Measurements from ENCODE around the gene MAPK9. TPM values are rescaled to one million over a fixed set of nuclear protein-coding genes. Genes with fewer than 3 reads are reported as not detected.
"Not testable (repeated sequence)": the region's sequence is repeated elsewhere in the genome, so short reads cannot be mapped to it uniquely, and the experiment has no call there.

Gene MAPK9
- total RNA-seq, 6 donors from 2014 or later = 20.8 to 58.5 (median 33.4) TPM

- Histone ChIP-seq H3K27ac (no peak overlapping the region), H3K36me3 (no peaks in the 10 kb centered on the region), H3K9me3 (peaks cover 0 to 9% (median 1%) of the 10 kb centered on the region in 4 donors), H3K4me3 (no peak overlapping the region), H3K4me1 (peaks cover 5 to 18% (median 6%) of the 10 kb centered on the region in 4 donors), H3K27me3 (peaks cover 0 to 17% (median 9%) of the 10 kb centered on the region in 4 donors)
- DNase-seq (peak in 1 of 2 donors; percentile 59), ATAC-seq (ENCODE audit: low FRiP score in 2 of 2) (no peak)
- 85 to 93% methylated on average over 12 to 16 of the region's 16 CpGs for whole genome bisulfite sequencing, 2 donors
- TF ChIP-seq POLR2A (IDR thresholded peaks at IDR 0.05) = no peak
Observed at GRCh38 chr5:180210961-180211760, 80.7 kb downstream of the MAPK9 start.

- peaks cover 0 to 17% (median 9%) of the 10 kb centered on the region in 4 donors for H3K27me3 ChIP-seq
- H3K9me3 ChIP-seq; ATAC-seq (ENCODE audit: low FRiP score in 2 of 2); H3K36me3 ChIP-seq; H3K4me3 ChIP-seq; H3K27ac ChIP-seq: not testable (repeated sequence)
- DNase-seq = peak in 1 of 2 donors; percentile 49
- H3K4me1 ChIP-seq = peaks cover 5 to 18% (median 6%) of the 10 kb centered on the region in 4 donors
- WGBS, 2 donors = 92% methylated on average over 12 of the region's 12 CpGs
Observed at GRCh38 chr5:180210077-180210476, 81.8 kb downstream of the MAPK9 start.

GRCh38 chr5:180209137-180209581 lies 82.7 kb downstream of the MAPK9 start, which contains the start of gene RASGEF1C:
RASGEF1C (minus strand) TSS chr5:180209211; CDS start chr5:180138052, 71,159 bp downstream.
- Histone ChIP-seq H3K9me3 (no peaks in the 10 kb centered on the region), H3K27ac (no peak within 1 kb of the TSS), H3K36me3 (no peaks in the 10 kb centered on the region), H3K4me1 (peaks cover 5 to 18% (median 6%) of the 10 kb centered on the region in 4 donors), H3K27me3 (peaks cover 0 to 17% (median 9%) of the 10 kb centered on the region in 4 donors), H3K4me3 (peak within 1 kb of the TSS in 3 of 4 donors; percentile 41 to 43 (median 41))
- ATAC-seq (ENCODE audit: low FRiP score in 2 of 2) (peak in 1 of 2 donors; percentile 91), DNase-seq (peak; percentile 55 to 95)
- TF ChIP-seq CTCF (IDR thresholded peaks at IDR 0.05) = peak in 5 of 6 experiments; percentile 58 to 77 (median 60)
- no peak for TF ChIP-seq EP300 (IDR thresholded peaks at IDR 0.05)
- no peak for TF ChIP-seq POLR2A (IDR thresholded peaks at IDR 0.05)
- WGBS, 2 donors = 40 to 49% methylated on average over 2 to 3 of the region's 55 CpGs

GRCh38 chr5:180208435-180209081 lies 83.3 kb downstream of the MAPK9 start:
- DNase-seq (peak in 1 of 2 donors; percentile 89), ATAC-seq (ENCODE audit: low FRiP score in 2 of 2) (no peak)
- WGBS, 2 donors = 5 to 19% methylated on average over 13 to 32 of the region's 65 CpGs
- H3K4me3 ChIP-seq = peak overlapping the region in 3 of 4 donors; percentile 41 to 43 (median 41)
- no peak for TF ChIP-seq POLR2AphosphoS5 (IDR thresholded peaks at IDR 0.05)
- TF ChIP-seq POLR2A (IDR thresholded peaks at IDR 0.05) = no peak
- TF ChIP-seq CTCF (IDR thresholded peaks at IDR 0.05) = peak in 2 of 6 experiments; percentile 12 to 21
- no peak for TF ChIP-seq EP300 (IDR thresholded peaks at IDR 0.05)
- no peaks in the 10 kb centered on the region for H3K36me3 ChIP-seq
- H3K27ac ChIP-seq = no peak overlapping the region
- peaks cover 5 to 18% (median 6%) of the 10 kb centered on the region in 4 donors for H3K4me1 ChIP-seq
- no peaks in the 10 kb centered on the region for H3K9me3 ChIP-seq
- H3K27me3 ChIP-seq = peaks cover 0 to 17% (median 9%) of the 10 kb centered on the region in 4 donors

- WGBS, 2 donors = 35 to 49% methylated on average over 13 to 14 of the region's 14 CpGs
- H3K36me3 ChIP-seq = no peaks in the 10 kb centered on the region
- peak overlapping the region in 2 of 4 donors; percentile 41 to 43 for H3K4me3 ChIP-seq
- no peak for ATAC-seq (ENCODE audit: low FRiP score in 2 of 2)
- peak in 1 of 2 donors; percentile 36 for DNase-seq
- H3K9me3 ChIP-seq = no peaks in the 10 kb centered on the region
- H3K27me3 ChIP-seq = peaks cover 0 to 17% (median 9%) of the 10 kb centered on the region in 4 donors
- TF ChIP-seq EP300 (IDR thresholded peaks at IDR 0.05) (no peak), CTCF (IDR thresholded peaks at IDR 0.05) (no peak), POLR2A (IDR thresholded peaks at IDR 0.05) (no peak), POLR2AphosphoS5 (IDR thresholded peaks at IDR 0.05) (no peak)
- H3K4me1 ChIP-seq = peaks cover 5 to 18% (median 6%) of the 10 kb centered on the region in 4 donors
- no peak overlapping the region for H3K27ac ChIP-seq
Observed at GRCh38 chr5:180208038-180208434, 83.8 kb downstream of the MAPK9 start.
